HL-60/S4 (cell line): ENCODE measurements around the gene NRAS.

Source experiments
- in situ Hi-C: fragments of 300-500 bp; cut with MboI; formaldehyde crosslinking; loops from 2 replicates; pipeline ENCODE4 v1.14.3; 2022; ENCODE audit warnings: low sequenced_read_pairs

Gene NRAS

DNA sequence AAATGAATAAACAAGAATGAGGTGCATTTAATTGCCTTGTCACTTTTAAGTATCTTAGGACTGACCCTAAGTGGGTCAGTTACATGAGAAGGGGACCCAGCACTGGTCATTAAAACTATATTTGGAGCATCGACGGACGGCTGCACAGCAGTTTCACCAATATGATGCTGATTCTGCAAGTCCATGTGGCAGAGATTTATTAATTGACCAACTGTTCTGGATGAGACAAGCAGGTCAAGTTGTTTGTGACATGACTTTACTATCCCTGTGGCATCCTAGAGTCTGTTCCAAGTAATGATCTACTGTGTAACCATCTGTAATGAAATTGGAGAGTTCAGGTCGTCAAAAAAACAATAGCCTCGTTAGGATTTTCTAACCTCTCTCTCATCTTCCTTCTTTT, 30.7 kb downstream of the NRAS start:
- in situ Hi-C loops, result no loop called here

DNA sequence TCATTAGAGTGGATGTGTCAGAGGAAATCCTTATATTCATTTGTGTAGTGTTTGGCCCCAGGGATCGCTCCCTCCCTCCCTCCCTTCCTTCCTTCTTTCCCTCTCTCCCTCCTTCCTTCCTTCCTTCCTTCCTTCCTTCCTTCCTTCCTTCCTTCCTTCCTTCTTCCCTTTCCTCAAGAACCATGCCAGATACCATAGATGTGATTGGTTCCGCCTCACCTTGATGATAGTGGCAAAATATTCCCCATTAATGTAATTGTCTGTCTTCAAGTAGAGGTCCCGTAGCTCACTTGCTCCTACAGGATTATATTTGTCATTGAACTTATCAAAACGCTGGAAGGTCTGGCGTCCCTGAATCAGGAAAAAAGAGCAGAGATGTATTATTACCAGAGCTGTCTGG, 38.9 kb downstream of the NRAS start:
- in situ Hi-C loops, result no loop called here

DNA sequence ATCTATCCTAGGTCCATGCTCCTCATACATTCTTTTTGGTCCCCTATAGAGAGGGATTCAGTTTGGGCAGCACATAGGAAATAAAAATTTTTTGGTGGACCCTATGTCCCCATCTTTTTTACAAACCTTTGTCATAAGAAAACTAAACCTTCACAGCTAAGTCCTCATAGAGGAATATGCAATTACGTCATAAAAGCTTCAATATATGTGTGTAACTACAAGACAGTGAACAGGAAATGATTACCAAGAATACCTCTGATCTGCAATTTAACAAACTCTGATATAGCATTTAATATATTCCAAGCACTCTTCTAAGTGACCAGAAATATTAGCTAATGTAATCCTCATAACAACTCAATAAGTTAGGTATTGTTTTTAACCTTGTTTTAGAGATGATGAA, 40.5 kb downstream of the NRAS start:
- in situ Hi-C loops, result no loop called here

DNA sequence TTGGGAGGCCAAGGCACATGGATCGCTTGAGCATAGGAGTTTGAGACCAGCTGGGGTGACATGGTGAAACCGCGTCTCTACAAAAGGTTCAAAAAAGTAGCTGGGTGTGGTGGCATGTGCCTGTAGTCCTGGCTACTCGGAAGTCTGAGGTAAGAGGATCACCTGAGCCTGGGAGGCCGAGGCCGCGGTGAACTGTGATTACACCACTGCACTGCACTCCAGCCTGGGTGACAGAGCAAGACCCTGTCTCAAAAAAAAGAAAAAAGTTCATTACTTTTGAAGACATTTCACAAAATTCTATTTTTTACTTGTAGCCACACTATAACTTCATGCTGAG, 44.7 kb downstream of the NRAS start:
- in situ Hi-C loops, result no loop called here

DNA sequence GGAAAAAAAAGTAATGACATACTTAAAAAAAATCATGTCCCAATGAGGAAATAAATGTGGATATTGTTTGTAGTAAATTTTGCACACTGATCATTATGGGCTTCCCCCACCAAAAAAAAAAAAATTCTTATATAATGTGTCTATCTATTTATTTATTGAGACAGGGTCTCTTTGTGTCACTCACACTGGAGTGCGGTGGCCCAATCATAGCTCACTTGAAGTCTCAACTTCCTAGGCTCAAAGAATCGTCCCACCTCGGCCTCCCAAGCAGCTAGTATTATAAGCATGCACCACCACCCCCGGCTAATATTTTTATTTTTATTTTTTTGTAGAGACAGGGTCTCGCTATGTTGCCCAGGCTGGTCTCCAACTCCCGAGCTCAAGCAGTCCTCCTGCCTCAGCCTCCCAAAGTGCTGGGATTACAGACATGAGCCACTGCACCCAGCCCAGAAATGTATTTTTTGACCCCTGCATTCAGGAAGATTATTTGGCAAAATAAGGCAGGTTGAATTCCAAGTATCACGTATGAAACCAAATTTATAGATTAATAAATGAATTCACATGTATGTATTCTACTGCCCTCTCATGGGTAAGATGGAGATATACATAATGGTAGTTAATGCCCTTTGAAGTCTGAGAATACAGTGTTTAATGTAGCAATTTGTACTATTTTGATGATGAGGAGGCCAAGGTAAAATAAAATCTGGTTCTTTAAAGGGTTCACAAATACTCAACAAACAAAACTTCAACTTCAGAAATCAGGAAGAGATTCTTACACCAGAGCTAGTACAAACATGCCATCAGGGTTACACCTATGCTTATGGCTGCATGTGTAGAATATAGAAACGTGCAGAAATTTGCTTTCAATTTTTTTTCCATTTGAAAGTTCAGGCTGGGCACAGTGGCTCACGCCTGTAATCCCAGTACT, 45.3 kb downstream of the NRAS start:
- in situ Hi-C loops, result no loop called here

DNA sequence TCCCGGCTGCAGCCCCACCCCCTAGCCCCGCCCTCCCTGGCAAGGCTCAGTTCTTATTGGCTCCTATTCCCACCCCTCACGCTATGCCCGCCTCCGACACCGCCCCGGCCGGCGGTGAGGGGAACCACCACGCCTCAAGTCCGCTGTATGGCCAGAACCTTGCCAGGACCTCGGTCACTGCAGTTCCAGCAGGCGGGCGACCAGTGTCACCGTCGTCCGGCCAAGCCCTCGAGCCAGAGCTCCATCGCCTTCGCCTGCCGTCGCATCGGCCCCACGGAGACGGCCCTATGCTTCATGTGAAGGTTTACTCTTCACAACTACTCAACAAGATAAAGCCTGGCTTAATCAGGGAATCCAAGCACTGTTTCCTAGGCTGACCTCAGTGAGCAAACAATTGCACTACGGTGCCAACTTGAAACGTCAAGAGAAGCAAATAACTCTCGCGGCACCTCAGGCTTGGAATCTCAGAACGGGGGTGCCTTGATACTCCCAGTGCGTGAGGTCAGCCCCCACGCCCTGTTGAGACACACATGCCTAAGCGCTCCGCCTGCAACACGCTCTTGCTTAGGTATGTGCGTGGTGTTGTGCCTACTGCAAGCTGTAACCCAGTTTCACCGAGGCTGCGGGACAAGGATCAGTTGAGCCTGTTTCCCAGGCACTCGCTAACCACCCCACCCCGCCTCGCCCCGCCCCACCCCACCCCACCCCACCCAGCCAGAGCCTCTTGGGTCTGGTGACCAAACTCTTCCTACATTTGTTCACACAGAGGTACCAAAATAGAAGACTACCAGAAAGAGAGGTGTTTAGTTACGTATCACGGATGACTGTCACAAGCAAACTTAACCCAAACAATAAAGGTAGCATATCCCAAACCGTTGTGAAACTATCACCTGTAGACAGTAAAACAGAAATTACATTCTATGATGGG, 46.2 kb downstream of the NRAS start:
- in situ Hi-C loops, result no loop called here

DNA sequence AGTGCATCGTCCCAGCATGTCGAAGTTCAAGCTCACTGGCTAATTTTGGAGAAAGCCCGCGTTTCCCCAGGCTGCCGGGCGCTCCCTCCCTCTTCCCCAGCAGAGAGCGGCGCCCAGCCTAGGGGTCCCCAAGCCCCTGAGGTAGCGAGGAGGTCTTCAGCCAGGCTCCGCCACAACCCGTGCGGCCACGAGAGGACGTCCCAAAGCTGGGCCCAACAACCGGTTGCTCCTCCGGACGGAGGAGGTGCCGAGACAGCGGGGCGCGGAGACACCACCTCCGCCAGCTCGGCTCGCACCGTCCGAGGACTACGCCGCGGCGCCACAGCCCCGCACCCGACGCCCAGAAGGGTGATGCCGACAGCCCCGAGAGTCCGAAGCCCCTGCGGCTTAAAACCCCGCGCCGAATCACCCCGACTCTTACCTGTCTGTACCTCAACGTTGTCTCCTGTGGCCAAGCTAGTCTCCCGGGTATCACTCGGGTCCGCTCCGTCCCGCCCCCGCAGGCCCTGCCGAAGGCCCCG, 46.9 kb downstream of the NRAS start, which contains the start of gene DENND2C:
DENND2C (minus strand) TSS at position 488 of the 521 bp plus-strand sequence. CDS start 44,065 bp downstream, outside the sequence.
- in situ Hi-C loops, result no loop called here

DNA sequence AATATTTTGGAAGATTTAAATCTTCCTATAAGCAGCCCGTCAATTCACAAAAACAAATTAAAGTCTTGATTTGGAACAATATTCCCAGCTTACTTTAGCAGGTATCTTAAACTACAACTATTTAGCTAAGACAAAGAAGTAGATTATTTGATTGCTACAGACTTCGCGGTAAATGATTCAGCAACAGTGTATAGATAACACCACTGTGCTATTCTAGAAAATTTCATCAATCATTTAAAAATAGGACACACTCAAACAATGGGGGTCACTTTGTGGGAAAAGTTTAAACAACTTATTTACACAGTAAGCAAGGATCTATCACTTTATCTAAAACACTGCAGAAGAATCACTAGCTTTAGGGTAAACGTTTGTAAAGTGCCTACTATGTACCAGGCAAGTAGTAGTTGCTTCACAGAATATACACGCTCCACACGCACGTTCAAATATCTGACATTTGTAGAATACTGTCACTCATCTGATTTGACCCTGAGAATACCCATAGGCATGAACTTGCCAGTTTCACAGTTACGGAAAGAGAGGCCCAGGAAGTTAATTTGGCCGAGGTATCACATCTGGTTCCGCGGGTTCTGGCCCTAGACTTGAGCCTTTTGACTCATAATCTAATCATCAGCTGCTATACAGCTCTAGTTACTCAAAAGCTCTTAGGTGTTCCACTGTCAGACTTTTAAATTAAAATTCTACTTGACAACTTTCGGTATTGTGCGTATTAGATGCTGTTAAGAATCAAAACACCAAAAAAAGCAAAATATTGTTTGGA, 47.6 kb downstream of the NRAS start:
- in situ Hi-C loops, result no loop called here

DNA sequence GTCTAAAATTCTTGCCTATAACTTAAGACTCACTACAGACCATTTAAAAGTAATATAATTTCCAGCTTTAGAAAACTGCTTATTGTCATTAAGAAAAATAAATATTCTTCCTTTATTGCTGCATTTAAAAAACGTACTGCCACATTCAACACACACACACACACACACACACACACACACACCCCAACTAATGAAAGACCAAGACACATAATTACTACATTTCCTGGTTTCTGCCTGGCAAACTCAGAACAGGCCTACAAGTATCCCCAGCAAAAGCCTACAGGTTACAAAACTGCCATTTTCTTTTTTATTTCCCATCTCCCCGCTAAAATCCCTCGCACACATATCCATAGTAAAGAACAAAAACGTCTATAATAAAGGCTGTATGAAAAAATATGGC, 48.2 kb downstream of the NRAS start:
- in situ Hi-C loops, result no loop called here

DNA sequence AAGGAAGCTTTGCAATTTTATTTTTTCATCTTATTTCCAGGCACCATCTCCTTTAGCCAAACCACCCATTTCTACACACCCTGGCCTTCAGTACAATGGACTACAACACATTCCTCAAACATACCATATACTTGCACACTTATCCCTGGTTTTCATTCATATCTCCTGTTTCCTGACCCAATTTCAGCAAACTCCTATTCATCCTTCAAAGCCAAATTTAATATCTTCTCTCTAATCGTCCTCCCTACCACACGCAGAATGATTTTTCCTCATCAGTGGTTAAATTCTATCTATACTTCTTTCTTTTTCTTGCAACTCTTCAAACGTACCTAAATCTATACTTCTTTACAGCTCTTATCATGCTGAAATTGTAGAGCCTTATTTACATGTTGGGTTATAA, 49.6 kb downstream of the NRAS start:
- in situ Hi-C loops, result no loop called here

DNA sequence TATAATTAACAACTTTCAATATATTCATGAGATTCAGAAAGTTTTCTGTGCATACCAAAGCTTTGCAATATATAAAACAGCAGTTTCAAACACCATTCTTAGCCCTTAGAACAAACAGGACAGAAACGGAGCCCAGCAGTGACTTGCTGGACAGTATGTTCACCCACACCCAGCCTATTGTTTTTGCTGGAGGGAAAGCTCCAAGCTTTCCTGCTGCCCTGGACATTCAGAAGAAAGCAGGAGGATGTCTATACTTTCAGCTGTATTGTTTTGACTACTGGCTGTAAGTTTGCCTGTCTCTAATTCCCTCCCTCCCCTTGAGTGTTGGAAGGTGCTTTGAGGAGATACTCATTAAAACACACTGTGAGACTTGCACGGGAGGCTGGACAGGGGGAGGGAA, 56.3 kb downstream of the NRAS start:
- in situ Hi-C loops, result no loop called here
